Keratinocyte (primary cell): ENCODE results near the gene NIPAL4. TPM values are rescaled to one million over a fixed set of nuclear protein-coding genes. Genes with fewer than 3 reads are reported as not detected.

ENCODE experiments used
- DNase-seq: peaks from one replicate; pipeline ENCODE4 v3.0.0-alpha.2; 2011; ENCODE audit warnings: low read depth, missing footprints, low spot score
- FAIRE-seq: peaks from 2 replicates; lab custom pipeline; 2011; peaks lifted over from hg19 to GRCh38; lab: Jason Lieb, UNC
- H2AFZ ChIP-seq: 2 replicates; pipeline ENCODE4 v1.6.0; 2012; ENCODE audit warnings: low read length, control low read depth, inconsistent platforms; ENCODE audit not compliant: control insufficient read depth
- H3K27ac ChIP-seq: 2 replicates; pipeline ENCODE4 v1.5.1; 2011; ENCODE audit warnings: low read length; ENCODE audit not compliant: control insufficient read depth, insufficient read depth
- H3K27me3 ChIP-seq: 3 replicates; pipeline ENCODE4 v1.6.0; 2011; ENCODE audit warnings: low read length; ENCODE audit not compliant: control insufficient read depth, insufficient read depth; ENCODE audit errors: extremely low read depth
- H3K36me3 ChIP-seq, 2 experiments: 2 replicates in 1 of 2; 3 replicates in 1 of 2; pipeline ENCODE4 v1.5.1; 2011; ENCODE audit warnings: low read length in 2 of 2, mild to moderate bottlenecking in 1 of 2; ENCODE audit not compliant: control insufficient read depth in 2 of 2, insufficient read depth in 2 of 2; ENCODE audit errors: extremely low read depth in 1 of 2
- H3K4me1 ChIP-seq: 3 replicates; pipeline ENCODE4 v1.5.1; 2011; ENCODE audit warnings: low read length; ENCODE audit not compliant: control insufficient read depth, insufficient read depth; ENCODE audit errors: extremely low read depth
- H3K4me2 ChIP-seq: 3 replicates; pipeline ENCODE4 v1.6.0; 2011; ENCODE audit warnings: low read depth, low read length; ENCODE audit not compliant: control insufficient read depth, insufficient read depth; ENCODE audit errors: extremely low read depth
- H3K4me3 ChIP-seq, 3 experiments: fragments of 200-600 bp in 1 of 3; sonication (generic) in 1 of 3; 2 replicates in 2 of 3; 3 replicates in 1 of 3; pipeline ENCODE4 v1.5.1; 2011 to 2016; ENCODE audit warnings: low read length in 3 of 3, mild to moderate bottlenecking in 3 of 3, control low read depth in 2 of 3, inconsistent platforms in 1 of 3, low read depth in 1 of 3, mixed read lengths in 1 of 3, mixed run types in 1 of 3, moderate library complexity in 1 of 3; ENCODE audit not compliant: control insufficient read depth in 2 of 3, insufficient read depth in 2 of 3; ENCODE audit errors: extremely low read depth in 1 of 3
- H3K79me2 ChIP-seq: 2 replicates; pipeline ENCODE4 v1.6.0; 2012; ENCODE audit warnings: low read length; ENCODE audit not compliant: control insufficient read depth, insufficient read depth
- H3K9ac ChIP-seq: 3 replicates; pipeline ENCODE4 v1.6.0; 2011; ENCODE audit warnings: low read length; ENCODE audit not compliant: control insufficient read depth, insufficient read depth; ENCODE audit errors: extremely low read depth
- H3K9me1 ChIP-seq: 3 replicates; pipeline ENCODE4 v1.6.0; 2011; ENCODE audit warnings: low read length; ENCODE audit not compliant: control insufficient read depth, insufficient read depth; ENCODE audit errors: extremely low read depth
- H3K9me3 ChIP-seq: 2 replicates; pipeline ENCODE4 v1.5.1; 2012; ENCODE audit warnings: low read depth, low read length; ENCODE audit not compliant: control insufficient read depth
- H4K20me1 ChIP-seq: 3 replicates; pipeline ENCODE4 v1.6.0; 2011; ENCODE audit warnings: low read length; ENCODE audit not compliant: control insufficient read depth, insufficient read depth; ENCODE audit errors: extremely low read depth
- CTCF ChIP-seq, 3 experiments: IDR thresholded peaks in 1 of 3; conservative IDR thresholded peaks in 1 of 3; optimal IDR thresholded peaks in 1 of 3; 2 replicates in 2 of 3; 3 replicates in 1 of 3; pipeline versions ENCODE3 to v1.5.1; 2011; ENCODE audit warnings: low read length in 3 of 3, mild to moderate bottlenecking in 3 of 3, moderate library complexity in 2 of 3, control low read depth in 1 of 3, inconsistent platforms in 1 of 3; ENCODE audit not compliant: insufficient read depth in 2 of 3; ENCODE audit errors: extremely low read depth in 1 of 3
- EZH2 ChIP-seq: IDR thresholded peaks from one replicate; pipeline ENCODE4 v1.6.1; 2012; ENCODE audit warnings: inconsistent platforms, mild to moderate bottlenecking, low read length, moderate library complexity
- dilution Hi-C: fragments of 300-500 bp; cut with MboI; formaldehyde crosslinking; loops from one replicate; pipeline ENCODE4 v1.7.0; 2020; ENCODE audit warnings: low sequenced_read_pairs; ENCODE audit not compliant: extremely low pct_ligation_motif_present
- polyA plus RNA-seq, 5 experiments: library from polyadenylated mRNA; depleted of rRNA in 3 of 5; stranded (reverse) in 3 of 5; stranded (forward) in 1 of 5; unstranded in 1 of 5; fragments of >200 nt; gene quantifications; 1 replicate in 1 of 5; 2 replicates in 3 of 5; 3 replicates in 1 of 5; pipeline versions ENCODE4 v1.2.1 to v1.2.3, GENCODE V29; 2011 to 2012; ENCODE audit warnings: missing spikeins in 2 of 5, low read depth in 1 of 5, low replicate concordance in 1 of 5

NIPAL4 gene
- polyA plus RNA-seq, 1 donor (not counting 4 experiments of a cell fraction or from before 2014, with no cell fraction given): 10.3 TPM

- no peaks in the 10 kb centered on the region for H3K9me1 ChIP-seq
- H3K27ac ChIP-seq: no peak overlapping the region
- TF ChIP-seq CTCF (optimal IDR thresholded peaks at IDR 0.05 in 1 of 3, IDR thresholded peaks at IDR 0.05 in 1 of 3, conservative IDR thresholded peaks at IDR 0.05 in 1 of 3; ENCODE audit: extremely low read depth in 1 of 3, insufficient read depth in 2 of 3, low read length in 3 of 3) (no peak), EZH2 (no peak)
- no peak overlapping the region for H3K4me3 ChIP-seq
- H3K4me1 ChIP-seq: peaks cover 6% of the 10 kb centered on the region
- peaks cover 9 to 14% of the 10 kb centered on the region in 2 experiments for H3K36me3 ChIP-seq
- no peaks in the 10 kb centered on the region for H3K9me3 ChIP-seq
- H3K79me2 ChIP-seq: no peaks in the 10 kb centered on the region
- H3K27me3 ChIP-seq: no peaks in the 10 kb centered on the region
- DNase-seq (no peak), FAIRE-seq (no peak)
- no peak overlapping the region for H3K4me2 ChIP-seq
- dilution Hi-C loops: no loop called here
- no peak overlapping the region for H2AFZ ChIP-seq
- H3K9ac ChIP-seq: no peak overlapping the region
- H4K20me1 ChIP-seq: no peaks in the 10 kb centered on the region
Observed at GRCh38 chr5:157509093-157509492, 49.1 kb downstream of the NIPAL4 start.

GRCh38 chr5:157509587-157509986 lies 49.6 kb downstream of the NIPAL4 start:
- dilution Hi-C loops: no loop called here
- Histone ChIP-seq H3K4me1 (peaks cover 6% of the 10 kb centered on the region), H3K4me2 (no peak overlapping the region), H3K9me3 (no peaks in the 10 kb centered on the region), H3K9ac (no peak overlapping the region), H3K9me1 (no peaks in the 10 kb centered on the region), H3K36me3 (peaks cover 9 to 14% of the 10 kb centered on the region in 2 experiments), H3K27me3 (no peaks in the 10 kb centered on the region), H2AFZ (no peak overlapping the region), H4K20me1 (no peaks in the 10 kb centered on the region), H3K27ac (no peak overlapping the region), H3K79me2 (no peaks in the 10 kb centered on the region), H3K4me3 (no peak overlapping the region)
- DNase-seq: no peak
- TF ChIP-seq CTCF (optimal IDR thresholded peaks at IDR 0.05 in 1 of 3, IDR thresholded peaks at IDR 0.05 in 1 of 3, conservative IDR thresholded peaks at IDR 0.05 in 1 of 3; ENCODE audit: extremely low read depth in 1 of 3, insufficient read depth in 2 of 3, low read length in 3 of 3) (no peak), EZH2 (no peak)
- FAIRE-seq: no peak
